Mesenchymal stem cell (in vitro differentiated cells and primary cell): Measurements from ENCODE around the gene SDR9C7.
"Not testable (repeated sequence)": the region's sequence is repeated elsewhere in the genome, so short reads cannot be mapped to it uniquely, and the experiment has no call there.

Source experiments
- DNase-seq: peaks from one replicate; pipeline ENCODE4 v3.0.0-alpha.2; 2013
- H2AFZ ChIP-seq: one replicate; pipeline ENCODE4 v1.6.1; 2013; ENCODE audit warnings: low read depth, mild to moderate bottlenecking, control low read depth, inconsistent platforms, low read length, moderate library complexity
- H2AK5ac ChIP-seq: 2 replicates; pipeline ENCODE4 v1.6.1; 2013; ENCODE audit warnings: low read length, moderate library complexity, mild to moderate bottlenecking, inconsistent platforms; ENCODE audit not compliant: severe bottlenecking
- H2BK120ac ChIP-seq: one replicate; pipeline ENCODE4 v1.6.1; 2013; ENCODE audit warnings: low read depth, mild to moderate bottlenecking, inconsistent platforms, low read length, moderate library complexity
- H2BK12ac ChIP-seq, 2 experiments: one replicate each; pipeline ENCODE4 v1.6.1; 2013; ENCODE audit warnings: inconsistent platforms in 2 of 2, low read length in 2 of 2, mild to moderate bottlenecking in 2 of 2, moderate library complexity in 2 of 2, control low read depth in 1 of 2
- H2BK15ac ChIP-seq: one replicate; pipeline ENCODE4 v1.6.1; 2013; ENCODE audit warnings: mild to moderate bottlenecking, low read depth, inconsistent platforms; ENCODE audit not compliant: poor library complexity, severe bottlenecking
- H2BK5ac ChIP-seq: 2 replicates; pipeline ENCODE4 v1.6.1; 2013; ENCODE audit warnings: low read depth, mild to moderate bottlenecking, low read length, control low read depth, inconsistent platforms; ENCODE audit not compliant: poor library complexity, severe bottlenecking
- H3K14ac ChIP-seq, 2 experiments: one replicate each; pipeline ENCODE4 v1.6.1; 2013; ENCODE audit warnings: inconsistent platforms in 2 of 2, low read length in 2 of 2, control low read depth in 1 of 2, mild to moderate bottlenecking in 1 of 2, moderate library complexity in 1 of 2
- H3K18ac ChIP-seq, 2 experiments: one replicate each; pipeline ENCODE4 v1.6.1; 2013; ENCODE audit warnings: inconsistent platforms in 2 of 2, low read length in 2 of 2, control low read depth in 1 of 2, low read depth in 1 of 2, mild to moderate bottlenecking in 1 of 2
- H3K23ac ChIP-seq, 2 experiments: one replicate each; pipeline ENCODE4 v1.6.1; 2013; ENCODE audit warnings: inconsistent platforms in 2 of 2, low read length in 2 of 2, mild to moderate bottlenecking in 2 of 2, moderate library complexity in 2 of 2, control low read depth in 1 of 2
- H3K27ac ChIP-seq: 2 replicates; pipeline ENCODE4 v1.5.1; 2013; ENCODE audit warnings: mild to moderate bottlenecking, moderate library complexity, low read length, control low read depth, inconsistent platforms; ENCODE audit not compliant: poor library complexity, severe bottlenecking
- H3K27me3 ChIP-seq, 2 experiments: 2 replicates each; pipeline versions ENCODE4 v1.6.1 to v1.7.0; 2013; ENCODE audit warnings: low read length in 2 of 2, mild to moderate bottlenecking in 2 of 2, moderate library complexity in 2 of 2, control low read depth in 1 of 2, inconsistent platforms in 1 of 2; ENCODE audit not compliant: control insufficient read depth in 1 of 2, insufficient read depth in 1 of 2
- H3K36me3 ChIP-seq, 2 experiments: 2 replicates each; pipeline versions ENCODE4 v1.6.1 to v1.7.0; 2013; ENCODE audit warnings: low read length in 2 of 2, control low read depth in 1 of 2, inconsistent platforms in 1 of 2, low read depth in 1 of 2, mild to moderate bottlenecking in 1 of 2; ENCODE audit not compliant: insufficient read depth in 2 of 2, control insufficient read depth in 1 of 2
- H3K4ac ChIP-seq, 2 experiments: one replicate each; pipeline ENCODE4 v1.6.1; 2013; ENCODE audit warnings: inconsistent platforms in 2 of 2, low read length in 2 of 2, mild to moderate bottlenecking in 2 of 2, moderate library complexity in 2 of 2, control low read depth in 1 of 2, low read depth in 1 of 2
- H3K4me1 ChIP-seq: 2 replicates; pipeline ENCODE4 v1.6.1; 2013; ENCODE audit warnings: low read depth, low read length, control low read depth; ENCODE audit not compliant: control insufficient read depth, insufficient read depth
- H3K4me2 ChIP-seq: 2 replicates; pipeline ENCODE4 v1.6.1; 2013; ENCODE audit warnings: low read length, mild to moderate bottlenecking, inconsistent platforms; ENCODE audit not compliant: poor library complexity, severe bottlenecking
- H3K4me3 ChIP-seq, 2 experiments: 2 replicates each; pipeline versions ENCODE4 v1.5.1 to v1.7.0; 2013; ENCODE audit warnings: low read length in 2 of 2, mild to moderate bottlenecking in 2 of 2, control low read depth in 1 of 2, low read depth in 1 of 2; ENCODE audit not compliant: insufficient read depth in 1 of 2
- H3K79me1 ChIP-seq: replicated peaks from 2 replicates; pipeline ENCODE4 v1.6.1; 2013; ENCODE audit warnings: mild to moderate bottlenecking, control low read depth, low read length, inconsistent platforms; ENCODE audit not compliant: poor library complexity, severe bottlenecking
- H3K9ac ChIP-seq: 2 replicates; pipeline ENCODE4 v1.7.0; 2013; ENCODE audit warnings: mild to moderate bottlenecking, low read length, moderate library complexity
- H3K9me3 ChIP-seq: 2 replicates; pipeline ENCODE4 v1.7.0; 2013; ENCODE audit warnings: mild to moderate bottlenecking, low read length; ENCODE audit not compliant: control insufficient read depth
- H4K8ac ChIP-seq: one replicate; pipeline ENCODE4 v1.6.1; 2013; ENCODE audit warnings: inconsistent platforms, mild to moderate bottlenecking, low read length, moderate library complexity
- H4K91ac ChIP-seq: one replicate; pipeline ENCODE4 v1.6.1; 2013; ENCODE audit warnings: mild to moderate bottlenecking, low read length, inconsistent platforms
- WGBS: methylation state at CpG from one replicate; pipeline ENCODE4 v1.1.7; 2013; ENCODE audit warnings: mixed read lengths; 5-methylcytosine and 5-hydroxymethylcytosine counted together

SDR9C7 gene

DNA sequence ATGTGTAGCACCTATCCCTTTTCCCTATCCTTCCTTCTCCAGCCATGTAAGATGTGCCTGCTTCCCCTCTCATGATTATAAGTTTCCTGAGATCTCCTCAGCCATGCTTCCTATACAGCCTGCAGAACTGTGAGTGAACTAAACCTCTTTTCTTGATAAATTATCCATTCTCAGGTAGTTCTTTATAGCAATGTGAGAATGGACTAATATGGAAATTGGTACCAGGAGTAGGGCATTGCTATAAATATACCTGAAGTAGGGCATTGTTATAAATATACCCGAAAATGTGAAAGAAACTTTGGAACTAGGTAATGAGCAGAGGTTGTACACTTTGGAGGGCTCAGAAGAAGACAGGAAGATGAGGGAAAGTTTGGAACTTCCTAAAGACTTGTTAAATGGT lies 48.9 kb downstream of the SDR9C7 start:
- H2BK120ac ChIP-seq: no peak overlapping the region
- H3K36me3 ChIP-seq: no peaks in the 10 kb centered on the region
- no peak overlapping the region for H3K23ac ChIP-seq
- H3K18ac ChIP-seq: no peak overlapping the region
- no peaks in the 10 kb centered on the region for H3K4me1 ChIP-seq
- H3K27ac ChIP-seq: no peak overlapping the region
- no peak overlapping the region for H2AFZ ChIP-seq
- H4K8ac ChIP-seq: no peak overlapping the region
- no peak for DNase-seq
- H2AK5ac ChIP-seq: no peak overlapping the region
- H3K4ac ChIP-seq: no peak overlapping the region
- H3K79me1 ChIP-seq: no peaks in the 10 kb centered on the region
- WGBS: 55% methylated on average over 1 of the region's 1 CpG
- peaks cover 0 to 10% of the 10 kb centered on the region in 2 experiments for H3K27me3 ChIP-seq
- H3K14ac ChIP-seq: no peak overlapping the region
- H3K9me3 ChIP-seq: peaks cover 8% of the 10 kb centered on the region
- H3K9ac ChIP-seq: no peak overlapping the region
- no peak overlapping the region for H2BK5ac ChIP-seq
- no peak overlapping the region for H2BK15ac ChIP-seq
- H2BK12ac ChIP-seq: no peak overlapping the region
- no peak overlapping the region for H4K91ac ChIP-seq
- H3K4me3 ChIP-seq: no peak overlapping the region
- no peak overlapping the region for H3K4me2 ChIP-seq

DNA sequence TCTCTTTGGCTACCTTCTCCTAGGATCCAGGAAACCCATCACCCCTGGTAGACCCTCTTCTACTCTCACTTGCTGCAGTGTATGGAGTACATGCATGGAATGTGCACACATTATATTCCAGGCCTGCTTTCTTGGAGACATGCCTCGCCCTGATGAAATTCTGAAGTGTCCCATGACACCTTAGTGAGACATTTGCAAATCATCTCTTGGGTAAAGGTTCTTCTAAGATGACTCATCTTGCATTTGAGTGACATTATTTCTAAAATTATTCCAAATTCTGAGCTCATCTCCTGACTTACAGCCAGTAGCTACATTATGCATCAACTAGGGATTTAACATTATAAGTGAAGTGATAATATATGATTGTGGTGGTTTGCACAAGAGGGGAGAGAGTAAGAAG lies 49.8 kb downstream of the SDR9C7 start:
- Histone ChIP-seq H3K79me1 (no peaks in the 10 kb centered on the region), H3K18ac (no peak overlapping the region), H3K9me3 (peaks cover 8% of the 10 kb centered on the region), H4K91ac (no peak overlapping the region), H2BK5ac (no peak overlapping the region), H3K27ac (no peak overlapping the region), H2AFZ (no peak overlapping the region), H2BK15ac (no peak overlapping the region), H3K4me1 (peaks cover 1% of the 10 kb centered on the region), H3K4me2 (no peak overlapping the region), H3K4ac (no peak overlapping the region), H2AK5ac (no peak overlapping the region), H3K36me3 (no peaks in the 10 kb centered on the region), H3K27me3 (peaks cover 0 to 10% of the 10 kb centered on the region in 2 experiments), H2BK120ac (no peak overlapping the region), H3K4me3 (no peak overlapping the region), H4K8ac (no peak overlapping the region), H3K23ac (no peak overlapping the region), H2BK12ac (no peak overlapping the region), H3K14ac (no peak overlapping the region), H3K9ac (no peak overlapping the region)
- no peak for DNase-seq
- WGBS: 0% methylated on average over 1 of the region's 1 CpG

GRCh38 chr12:56882407-56882806 lies 51.8 kb downstream of the SDR9C7 start:
- not testable (repeated sequence) for DNase-seq, H3K4me1 ChIP-seq, H4K91ac ChIP-seq

GRCh38 chr12:56880125-56880992 lies 53.8 kb downstream of the SDR9C7 start:
- Histone ChIP-seq H3K23ac (no peak overlapping the region), H3K4me1 (peaks cover 5% of the 10 kb centered on the region), H2BK5ac (no peak overlapping the region), H3K27ac (peak overlapping the region; percentile 53), H2BK15ac (no peak overlapping the region), H2AK5ac (no peak overlapping the region), H2BK12ac (no peak overlapping the region), H3K9ac (no peak overlapping the region), H3K4me3 (no peak overlapping the region), H3K14ac (no peak overlapping the region), H3K4me2 (no peak overlapping the region), H3K18ac (no peak overlapping the region), H4K91ac (no peak overlapping the region), H3K79me1 (no peaks in the 10 kb centered on the region), H3K27me3 (peaks cover 0 to 3% of the 10 kb centered on the region in 2 experiments), H3K36me3 (no peaks in the 10 kb centered on the region), H4K8ac (no peak overlapping the region), H3K4ac (no peak overlapping the region), H2AFZ (no peak overlapping the region), H3K9me3 (peaks cover 8% of the 10 kb centered on the region), H2BK120ac (no peak overlapping the region)
- peak; percentile 22 for DNase-seq
- no CpG with 5 or more reads among the region's 1 CpG for WGBS

More at GRCh38 chr12:56882407-56882806, 51.8 kb downstream of the SDR9C7 start:
- H3K14ac ChIP-seq, H2AK5ac ChIP-seq, H3K79me1 ChIP-seq, H2BK12ac ChIP-seq, H2AFZ ChIP-seq, H2BK15ac ChIP-seq, H3K27me3 ChIP-seq, H4K8ac ChIP-seq, H3K9me3 ChIP-seq, H3K9ac ChIP-seq, H3K4me3 ChIP-seq, H3K23ac ChIP-seq, H3K27ac ChIP-seq, H3K36me3 ChIP-seq, H3K4ac ChIP-seq, H2BK120ac ChIP-seq, H3K4me2 ChIP-seq, H2BK5ac ChIP-seq, H3K18ac ChIP-seq: not testable (repeated sequence)
- WGBS: 73% methylated on average over 3 of the region's 3 CpGs
